Stomach (tissue), 4 donors: Measurements from ENCODE around the gene CHSY3.

ENCODE experiments used
- EP300 ChIP-seq: sonication (generic); formaldehyde crosslinking; IDR thresholded peaks from one replicate; pipeline ENCODE4 v1.6.1; 2017; ENCODE audit warnings: antibody characterized with exemption
- POLR2A ChIP-seq, 4 donors: fragments of 450-650 bp; IDR thresholded peaks; one replicate each; pipeline ENCODE4 v1.6.1; 2016; ENCODE audit warnings: antibody characterized with exemption in 4 of 4, control low read depth in 2 of 4, mild to moderate bottlenecking in 1 of 4, moderate library complexity in 1 of 4
- TF ChIP-seq, protein P1 (sequence below), 7 experiments: fragments of 450-650 bp in 4 of 7; fragments of 200-600 bp in 3 of 7; sonication (generic) in 3 of 7; IDR thresholded peaks; one replicate each; pipeline ENCODE4 v1.5.1; 2016 to 2019; ENCODE audit warnings: antibody characterized with exemption in 7 of 7, control low read depth in 2 of 7, mild to moderate bottlenecking in 1 of 7

DNA sequence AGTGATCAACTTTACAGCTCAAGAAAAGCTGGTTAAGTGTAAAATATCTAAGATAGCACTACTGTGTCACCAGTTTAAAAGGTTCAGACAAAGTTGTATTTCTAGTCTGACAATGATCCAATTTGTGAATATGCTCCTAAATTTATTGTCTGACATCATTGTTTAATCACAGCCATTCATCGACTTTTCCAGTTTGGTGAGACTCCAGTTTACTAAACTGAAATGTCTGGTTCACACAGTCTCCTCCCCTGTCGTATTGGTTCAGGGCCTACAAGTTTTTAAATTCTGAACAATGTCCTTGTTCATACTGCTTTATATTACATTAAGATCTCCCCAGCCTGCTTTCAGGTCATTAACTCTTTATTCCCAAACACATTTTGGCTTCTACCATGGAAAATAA lies 161.4 kb downstream of the CHSY3 start:
- TF ChIP-seq, protein P1, sequence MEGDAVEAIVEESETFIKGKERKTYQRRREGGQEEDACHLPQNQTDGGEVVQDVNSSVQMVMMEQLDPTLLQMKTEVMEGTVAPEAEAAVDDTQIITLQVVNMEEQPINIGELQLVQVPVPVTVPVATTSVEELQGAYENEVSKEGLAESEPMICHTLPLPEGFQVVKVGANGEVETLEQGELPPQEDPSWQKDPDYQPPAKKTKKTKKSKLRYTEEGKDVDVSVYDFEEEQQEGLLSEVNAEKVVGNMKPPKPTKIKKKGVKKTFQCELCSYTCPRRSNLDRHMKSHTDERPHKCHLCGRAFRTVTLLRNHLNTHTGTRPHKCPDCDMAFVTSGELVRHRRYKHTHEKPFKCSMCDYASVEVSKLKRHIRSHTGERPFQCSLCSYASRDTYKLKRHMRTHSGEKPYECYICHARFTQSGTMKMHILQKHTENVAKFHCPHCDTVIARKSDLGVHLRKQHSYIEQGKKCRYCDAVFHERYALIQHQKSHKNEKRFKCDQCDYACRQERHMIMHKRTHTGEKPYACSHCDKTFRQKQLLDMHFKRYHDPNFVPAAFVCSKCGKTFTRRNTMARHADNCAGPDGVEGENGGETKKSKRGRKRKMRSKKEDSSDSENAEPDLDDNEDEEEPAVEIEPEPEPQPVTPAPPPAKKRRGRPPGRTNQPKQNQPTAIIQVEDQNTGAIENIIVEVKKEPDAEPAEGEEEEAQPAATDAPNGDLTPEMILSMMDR (IDR thresholded peaks at IDR 0.05): no peak
- TF ChIP-seq POLR2A (IDR thresholded peaks at IDR 0.05) (no peak), EP300 (no peak)
